Smooth muscle cell (in vitro differentiated cells): Measurements from ENCODE around the gene MGST2. TPM values are rescaled to one million over a fixed set of nuclear protein-coding genes. Genes with fewer than 3 reads are reported as not detected.
A peak's percentile ranks its signal among the peaks of the same experiment; 100 is the strongest.

Source experiments
- DNase-seq: peaks from one replicate; lab custom pipeline; 2025; ENCODE audit not compliant: unreplicated experiment; lab: John Stamatoyannopoulos, UW
- H2AFZ ChIP-seq: fragments of 200-600 bp; sonication (generic); 2 replicates; pipeline ENCODE4 v1.6.0; 2016; ENCODE audit warnings: antibody characterized with exemption, low read depth, mild to moderate bottlenecking
- H3F3A ChIP-seq: fragments of 200-600 bp; sonication (generic); 2 replicates; pipeline ENCODE4 v1.6.0; 2017; ENCODE audit warnings: antibody characterized with exemption, low read depth
- H3K27ac ChIP-seq: fragments of 200-600 bp; sonication (generic); 2 replicates; pipeline ENCODE4 v1.5.1; 2016; ENCODE audit warnings: low read depth, mild to moderate bottlenecking
- H3K27me3 ChIP-seq: fragments of 200-600 bp; sonication (generic); 2 replicates; pipeline ENCODE4 v1.6.1; 2016; ENCODE audit warnings: low read depth, mild to moderate bottlenecking
- H3K36me3 ChIP-seq: fragments of 200-600 bp; sonication (generic); 2 replicates; pipeline ENCODE4 v1.5.1; 2016; ENCODE audit warnings: low read depth
- H3K4me1 ChIP-seq: fragments of 200-600 bp; sonication (generic); 2 replicates; pipeline ENCODE4 v1.5.1; 2016; ENCODE audit warnings: low read depth
- H3K4me2 ChIP-seq: fragments of 200-600 bp; sonication (generic); 2 replicates; pipeline ENCODE4 v1.6.0; 2016; ENCODE audit warnings: mild to moderate bottlenecking
- H3K4me3 ChIP-seq: fragments of 200-600 bp; sonication (generic); 2 replicates; pipeline ENCODE4 v1.5.1; 2016; ENCODE audit warnings: mild to moderate bottlenecking
- H3K79me2 ChIP-seq: fragments of 200-600 bp; sonication (generic); 2 replicates; pipeline ENCODE4 v1.6.0; 2016; ENCODE audit warnings: low read depth, mild to moderate bottlenecking
- H3K9ac ChIP-seq: fragments of 200-600 bp; sonication (generic); 2 replicates; pipeline ENCODE4 v1.6.0; 2016; ENCODE audit warnings: low read depth
- H3K9me3 ChIP-seq: fragments of 200-600 bp; sonication (generic); replicated peaks from 2 replicates; pipeline ENCODE4 v1.5.1; 2016; ENCODE audit warnings: low read depth
- H4K20me1 ChIP-seq: fragments of 200-600 bp; sonication (generic); 2 replicates; pipeline ENCODE4 v1.6.0; 2016; ENCODE audit warnings: low read depth
- WGBS: methylation state at CpG from one replicate; pipeline ENCODE4 v1.1.7; 2016; ENCODE audit warnings: low lambda C conversion rate; 5-methylcytosine and 5-hydroxymethylcytosine counted together
- polyA plus RNA-seq: library from polyadenylated mRNA; unstranded; fragments of >200 nt; fragmentation: Nextera tagmentation; extraction: Ambion mirVana; gene quantifications from 2 replicates; pipeline ENCODE4 v1.2.1, GENCODE V29; 2016
- total RNA-seq: library from RNA; depleted of rRNA; stranded (reverse); fragments of >200 nt; gene quantifications from 2 replicates; pipeline ENCODE4 v1.2.3, GENCODE V29; 2014
- TF ChIP-seq, protein P1 (sequence below): fragments of 200-600 bp; sonication (generic); IDR thresholded peaks from 2 replicates; pipeline ENCODE4 v1.5.1; 2017; ENCODE audit warnings: borderline replicate concordance, mild to moderate bottlenecking, antibody characterized with exemption; ENCODE audit not compliant: insufficient read depth, poor library complexity, severe bottlenecking

The MGST2 gene
- total and polyA plus RNA-seq, 2 experiments from 2014 or later = 27.8 to 51.1 TPM

DNA sequence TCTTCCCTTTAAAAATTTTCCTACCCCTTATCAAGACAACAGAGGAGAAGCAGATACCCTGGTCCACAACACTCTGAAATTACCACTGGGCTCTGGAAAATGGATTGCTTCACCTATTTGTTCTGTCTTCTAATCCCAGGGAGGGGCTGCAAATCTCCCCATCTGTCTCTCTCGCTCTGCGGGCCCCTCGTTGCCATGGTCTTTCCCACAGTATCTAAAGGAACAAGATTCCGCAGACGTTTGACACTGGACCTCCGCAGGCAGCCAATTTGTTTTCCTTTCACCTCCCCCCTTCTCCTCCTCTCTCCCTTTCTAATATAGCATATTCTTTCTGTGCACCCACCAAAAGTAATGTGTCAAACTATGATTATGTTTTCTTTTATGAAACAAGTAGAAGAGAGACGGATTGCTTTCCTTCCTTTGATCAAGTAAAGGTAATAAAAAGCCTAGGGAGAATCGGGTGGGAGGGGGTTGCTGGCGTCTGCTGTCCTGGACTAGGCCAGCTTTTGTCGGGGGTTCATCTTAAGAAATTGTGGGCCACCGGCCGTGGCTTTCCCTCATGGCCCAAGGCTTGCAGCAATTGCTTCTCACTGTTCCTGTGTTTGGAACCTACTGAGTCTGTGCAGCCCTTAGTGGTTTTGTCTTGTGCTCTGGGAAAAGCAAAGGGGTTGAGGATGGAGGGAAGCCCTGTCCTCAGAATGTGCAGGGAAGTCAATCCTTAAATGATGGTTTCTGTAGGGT, 81.0 kb downstream of the MGST2 start:
- Histone ChIP-seq H3K4me2 (peak overlapping the region; percentile 30), H3K27ac (no peak overlapping the region), H3K4me3 (no peak overlapping the region), H2AFZ (no peak overlapping the region), H3K9me3 (no peaks in the 10 kb centered on the region), H3K79me2 (no peaks in the 10 kb centered on the region), H3K4me1 (peaks cover 20% of the 10 kb centered on the region), H3K27me3 (no peaks in the 10 kb centered on the region), H3K9ac (no peak overlapping the region), H3F3A (no peaks in the 10 kb centered on the region), H3K36me3 (no peaks in the 10 kb centered on the region), H4K20me1 (no peaks in the 10 kb centered on the region)
- WGBS = 45% methylated on average over 12 of the region's 12 CpGs
- TF ChIP-seq, protein P1, sequence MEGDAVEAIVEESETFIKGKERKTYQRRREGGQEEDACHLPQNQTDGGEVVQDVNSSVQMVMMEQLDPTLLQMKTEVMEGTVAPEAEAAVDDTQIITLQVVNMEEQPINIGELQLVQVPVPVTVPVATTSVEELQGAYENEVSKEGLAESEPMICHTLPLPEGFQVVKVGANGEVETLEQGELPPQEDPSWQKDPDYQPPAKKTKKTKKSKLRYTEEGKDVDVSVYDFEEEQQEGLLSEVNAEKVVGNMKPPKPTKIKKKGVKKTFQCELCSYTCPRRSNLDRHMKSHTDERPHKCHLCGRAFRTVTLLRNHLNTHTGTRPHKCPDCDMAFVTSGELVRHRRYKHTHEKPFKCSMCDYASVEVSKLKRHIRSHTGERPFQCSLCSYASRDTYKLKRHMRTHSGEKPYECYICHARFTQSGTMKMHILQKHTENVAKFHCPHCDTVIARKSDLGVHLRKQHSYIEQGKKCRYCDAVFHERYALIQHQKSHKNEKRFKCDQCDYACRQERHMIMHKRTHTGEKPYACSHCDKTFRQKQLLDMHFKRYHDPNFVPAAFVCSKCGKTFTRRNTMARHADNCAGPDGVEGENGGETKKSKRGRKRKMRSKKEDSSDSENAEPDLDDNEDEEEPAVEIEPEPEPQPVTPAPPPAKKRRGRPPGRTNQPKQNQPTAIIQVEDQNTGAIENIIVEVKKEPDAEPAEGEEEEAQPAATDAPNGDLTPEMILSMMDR = no peak
- DNase-seq = no peak

- peaks cover 20% of the 10 kb centered on the region for H3K4me1 ChIP-seq
- H3K9ac ChIP-seq = no peak overlapping the region
- no peaks in the 10 kb centered on the region for H3K36me3 ChIP-seq
- peaks cover 8% of the 10 kb centered on the region for H3K79me2 ChIP-seq
- H3K9me3 ChIP-seq = no peaks in the 10 kb centered on the region
- no peak overlapping the region for H2AFZ ChIP-seq
- no peak for DNase-seq
- no peaks in the 10 kb centered on the region for H3F3A ChIP-seq
- WGBS = 40% methylated on average over 6 of the region's 6 CpGs
- no peak overlapping the region for H3K4me3 ChIP-seq
- H3K27ac ChIP-seq = peak overlapping the region; percentile 25
- peak overlapping the region; percentile 17 for H3K4me2 ChIP-seq
- H3K27me3 ChIP-seq = no peaks in the 10 kb centered on the region
- H4K20me1 ChIP-seq = no peaks in the 10 kb centered on the region
- TF ChIP-seq, protein P1 = no peak
Observed at GRCh38 chr4:139749338-139749737, 83.7 kb downstream of the MGST2 start.

DNA sequence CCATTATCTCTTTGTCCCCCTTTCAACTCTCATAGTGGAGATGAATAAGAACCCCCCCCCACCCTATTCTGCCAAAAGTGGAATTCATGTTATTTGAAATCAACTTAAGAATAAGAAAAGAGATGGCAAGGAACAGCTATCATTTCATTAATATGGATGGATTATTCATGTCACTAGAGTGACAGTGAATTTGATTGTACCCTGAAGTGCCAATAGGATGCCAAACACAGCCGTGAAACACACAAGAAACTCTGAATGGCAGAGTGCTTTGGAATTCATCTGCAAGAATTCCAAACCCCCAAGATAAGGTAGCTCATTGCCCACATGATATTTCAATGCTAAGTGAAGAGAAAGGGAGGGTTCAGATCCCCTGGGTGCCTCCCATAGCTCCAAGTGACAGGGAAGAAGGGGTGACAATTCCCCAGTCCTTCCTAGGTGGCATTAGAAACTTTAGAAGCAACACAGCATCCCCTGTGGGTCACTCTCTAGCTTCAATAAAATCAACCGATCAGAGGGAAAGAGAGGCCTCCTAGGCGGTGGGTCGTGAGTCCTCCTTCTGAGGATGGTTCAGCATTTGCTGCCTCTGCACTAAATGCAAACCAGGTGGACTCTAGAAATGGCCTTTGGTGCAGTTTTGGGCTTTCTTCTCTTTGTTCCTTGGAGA, 84.3 kb downstream of the MGST2 start:
- TF ChIP-seq, protein P1 = no peak
- WGBS = 76% methylated on average over 4 of the region's 4 CpGs
- H3K27me3 ChIP-seq = no peaks in the 10 kb centered on the region

More for the DNA sequence above, 84.3 kb downstream of the MGST2 start:
- no peaks in the 10 kb centered on the region for H3K36me3 ChIP-seq
- no peaks in the 10 kb centered on the region for H3K9me3 ChIP-seq
- H2AFZ ChIP-seq = no peak overlapping the region
- no peak overlapping the region for H3K27ac ChIP-seq
- no peak for DNase-seq
- no peak overlapping the region for H3K4me3 ChIP-seq
- no peaks in the 10 kb centered on the region for H4K20me1 ChIP-seq
- H3K4me2 ChIP-seq = no peak overlapping the region
- no peaks in the 10 kb centered on the region for H3F3A ChIP-seq
- H3K9ac ChIP-seq = no peak overlapping the region
- H3K4me1 ChIP-seq = peaks cover 20% of the 10 kb centered on the region
- H3K79me2 ChIP-seq = peaks cover 11% of the 10 kb centered on the region
